Pons (tissue), 1 donor: ENCODE measurements around the gene CDKL1.
A peak's percentile ranks its signal among the peaks of the same experiment; 100 is the strongest.
"Not testable (repeated sequence)": the region's sequence is repeated elsewhere in the genome, so short reads cannot be mapped to it uniquely, and the experiment has no call there.

ENCODE experiments used
- DNase-seq: peaks from one replicate; pipeline ENCODE4 v3.0.0-alpha.2; 2016; ENCODE audit warnings: low spot score

CDKL1 gene

GRCh38 chr14:50387548-50387947 is 9.1 kb downstream of the CDKL1 start:
- no peak for DNase-seq

- DNase-seq: no peak
Measured at GRCh38 chr14:50383618-50384225, 13.0 kb downstream of the CDKL1 start.

GRCh38 chr14:50381823-50382287 is 14.8 kb downstream of the CDKL1 start:
- DNase-seq: no peak

- DNase-seq: no peak
Measured at GRCh38 chr14:50381008-50381407, 15.7 kb downstream of the CDKL1 start.

- no peak for DNase-seq
Measured at GRCh38 chr14:50380455-50380854, 16.2 kb downstream of the CDKL1 start.

GRCh38 chr14:50379563-50379962 is 17.1 kb downstream of the CDKL1 start:
- DNase-seq: no peak

GRCh38 chr14:50377550-50378085 is 19.1 kb downstream of the CDKL1 start:
- DNase-seq: no peak

- DNase-seq: no peak
Measured at GRCh38 chr14:50375760-50376159, 20.9 kb downstream of the CDKL1 start.

- no peak for DNase-seq
Measured at GRCh38 chr14:50373959-50374358, 22.7 kb downstream of the CDKL1 start.

- no peak for DNase-seq
Measured at GRCh38 chr14:50371546-50371945, 25.1 kb downstream of the CDKL1 start.

- no peak for DNase-seq
Measured at GRCh38 chr14:50366589-50366988, 30.1 kb downstream of the CDKL1 start.

- DNase-seq: no peak
Measured at GRCh38 chr14:50366115-50366514, 30.6 kb downstream of the CDKL1 start.

- not testable (repeated sequence) for DNase-seq
Measured at GRCh38 chr14:50365572-50365971, 31.1 kb downstream of the CDKL1 start.

GRCh38 chr14:50364792-50365191 is 31.9 kb downstream of the CDKL1 start:
- no peak for DNase-seq

- peak; percentile 22 for DNase-seq
Measured at GRCh38 chr14:50363714-50364111, 33.0 kb downstream of the CDKL1 start.

GRCh38 chr14:50362764-50363713 is 33.6 kb downstream of the CDKL1 start:
- DNase-seq: no peak

- DNase-seq: not testable (repeated sequence)
Measured at GRCh38 chr14:50361473-50362403, 34.9 kb downstream of the CDKL1 start.

GRCh38 chr14:50360851-50361250 is 35.8 kb downstream of the CDKL1 start:
- DNase-seq: no peak

GRCh38 chr14:50360093-50360492 is 36.6 kb downstream of the CDKL1 start:
- no peak for DNase-seq

GRCh38 chr14:50359631-50360030 is 37.0 kb downstream of the CDKL1 start:
- DNase-seq: no peak

GRCh38 chr14:50357753-50358395 is 38.8 kb downstream of the CDKL1 start:
- no peak for DNase-seq
